Measurements from ENCODE around the gene KRTAP10-11.

KRTAP10-11 gene

GRCh38 chr21:44640761-44641160 lies 5.5 kb upstream of the KRTAP10-11 start:
- TF ChIP-seq CTCF (IDR thresholded peaks at IDR 0.05) = no peak
- Histone ChIP-seq H3K9me3 (peaks cover 3% of the 10 kb centered on the region), H3K4me3 (ENCODE audit: low read depth in 1 of 2, low read length in 1 of 2) (no peak overlapping the region), H3K27ac (no peak overlapping the region), H3K27me3 (no peaks in the 10 kb centered on the region), H3K36me3 (no peaks in the 10 kb centered on the region), H3K4me1 (ENCODE audit: control insufficient read depth in 1 of 2, insufficient read depth in 1 of 2, low read depth in 1 of 2, low read length in 1 of 2) (no peaks in the 10 kb centered on the region)

GRCh38 chr21:44643741-44644310 lies 2.4 kb upstream of the KRTAP10-11 start:
- TF ChIP-seq CTCF (IDR thresholded peaks at IDR 0.05) = no peak

GRCh38 chr21:44644878-44645277 lies 1.3 kb upstream of the KRTAP10-11 start:
- no peaks in the 10 kb centered on the region for H3K36me3 ChIP-seq
- no peaks in the 10 kb centered on the region for H3K4me1 ChIP-seq (ENCODE audit: control insufficient read depth in 1 of 2, insufficient read depth in 1 of 2, low read depth in 1 of 2, low read length in 1 of 2)
- peaks cover 3% of the 10 kb centered on the region for H3K9me3 ChIP-seq
- H3K27ac ChIP-seq = no peak overlapping the region
- no peak overlapping the region for H3K4me3 ChIP-seq (ENCODE audit: low read depth in 1 of 2, low read length in 1 of 2)
- H3K27me3 ChIP-seq = peaks cover 17% of the 10 kb centered on the region
- no peak for TF ChIP-seq CTCF (IDR thresholded peaks at IDR 0.05)

More at GRCh38 chr21:44643741-44644310, 2.4 kb upstream of the KRTAP10-11 start:
- Histone ChIP-seq H3K4me3 (ENCODE audit: low read depth in 1 of 2, low read length in 1 of 2) (no peak overlapping the region), H3K27ac (no peak overlapping the region), H3K9me3 (peaks cover 3% of the 10 kb centered on the region), H3K36me3 (no peaks in the 10 kb centered on the region), H3K4me1 (ENCODE audit: control insufficient read depth in 1 of 2, insufficient read depth in 1 of 2, low read depth in 1 of 2, low read length in 1 of 2) (no peaks in the 10 kb centered on the region), H3K27me3 (peaks cover 17% of the 10 kb centered on the region)

- Histone ChIP-seq H3K27ac (no peak overlapping the region), H3K4me3 (ENCODE audit: low read depth in 1 of 2, low read length in 1 of 2) (no peak overlapping the region), H3K36me3 (no peaks in the 10 kb centered on the region), H3K9me3 (peaks cover 3% of the 10 kb centered on the region), H3K27me3 (peaks cover 17% of the 10 kb centered on the region), H3K4me1 (ENCODE audit: control insufficient read depth in 1 of 2, insufficient read depth in 1 of 2, low read depth in 1 of 2, low read length in 1 of 2) (no peaks in the 10 kb centered on the region)
- TF ChIP-seq CTCF (IDR thresholded peaks at IDR 0.05) = no peak
These were observed 973 bp downstream of the KRTAP10-11 start for GRCh38 chr21:44647222-44647552.

GRCh38 chr21:44648557-44649311 lies 2.5 kb downstream of the KRTAP10-11 start:
- TF ChIP-seq CTCF (IDR thresholded peaks at IDR 0.05) = no peak
- Histone ChIP-seq H3K36me3 (no peaks in the 10 kb centered on the region), H3K27me3 (peaks cover 17% of the 10 kb centered on the region), H3K4me1 (ENCODE audit: control insufficient read depth in 1 of 2, insufficient read depth in 1 of 2, low read depth in 1 of 2, low read length in 1 of 2) (no peaks in the 10 kb centered on the region), H3K9me3 (peaks cover 3% of the 10 kb centered on the region), H3K4me3 (ENCODE audit: low read depth in 1 of 2, low read length in 1 of 2) (no peak overlapping the region), H3K27ac (no peak overlapping the region)
